GM12865 (cell line): Measurements from ENCODE around the gene THUMPD2.

Source experiments
- DNase-seq: peaks from one replicate; pipeline ENCODE4 v3.0.0; 2010; ENCODE audit warnings: low read depth
- H3K4me3 ChIP-seq: 2 replicates; pipeline ENCODE4 v1.5.1; 2011; ENCODE audit warnings: mild to moderate bottlenecking, low read depth, low read length, control low read depth
- CTCF ChIP-seq: IDR thresholded peaks from 2 replicates; pipeline ENCODE4 v1.5.1; 2011; ENCODE audit warnings: low read length, control low read depth, low read depth, inconsistent platforms; ENCODE audit not compliant: insufficient read depth; ENCODE audit errors: missing control alignments

THUMPD2 gene

GRCh38 chr2:39779927-39780326, 869 bp upstream of the THUMPD2 start:
- no peak overlapping the region for H3K4me3 ChIP-seq
- DNase-seq: no peak
- no peak for TF ChIP-seq CTCF

GRCh38 chr2:39779341-39779851, 338 bp upstream of the THUMPD2 start:
- TF ChIP-seq CTCF: no peak
- DNase-seq: no peak
- H3K4me3 ChIP-seq: peak overlapping the region; percentile 89

- DNase-seq: no peak
- no peak for TF ChIP-seq CTCF
- H3K4me3 ChIP-seq: peak overlapping the region; percentile 89
Observed at GRCh38 chr2:39778233-39778632, 825 bp downstream of the THUMPD2 start.

- DNase-seq: no peak
- H3K4me3 ChIP-seq: no peak overlapping the region
Observed at GRCh38 chr2:39772812-39773152, 6.3 kb downstream of the THUMPD2 start.

GRCh38 chr2:39772086-39772811, 6.8 kb downstream of the THUMPD2 start:
- no peak for TF ChIP-seq CTCF
- H3K4me3 ChIP-seq: no peak overlapping the region
- DNase-seq: no peak

More at GRCh38 chr2:39772812-39773152, 6.3 kb downstream of the THUMPD2 start:
- TF ChIP-seq CTCF: no peak

GRCh38 chr2:39762448-39762847, 16.6 kb downstream of the THUMPD2 start:
- no peak for TF ChIP-seq CTCF
- DNase-seq: no peak
- no peak overlapping the region for H3K4me3 ChIP-seq

GRCh38 chr2:39757156-39757555, 21.9 kb downstream of the THUMPD2 start:
- H3K4me3 ChIP-seq: no peak overlapping the region
- no peak for DNase-seq
- no peak for TF ChIP-seq CTCF
